RWPE2 (cell line): ENCODE data around the gene ELOVL3.

Source experiments
- ATAC-seq: fragments of 200-7000 bp; cut with Tn5 transposase; 3 replicates; pipeline ENCODE4 v1.9.1; 2021; ENCODE audit warnings: low read depth
- DNase-seq: peaks from one replicate; pipeline ENCODE4 v3.0.0-alpha.2; 2020; ENCODE audit warnings: low spot score
- H3K27ac ChIP-seq: fragments of 450-650 bp; 2 replicates; pipeline ENCODE4 v1.5.1; 2017; ENCODE audit warnings: mild to moderate bottlenecking; ENCODE audit not compliant: poor library complexity, severe bottlenecking
- H3K27me3 ChIP-seq: fragments of 250-450 bp; sonication (Bioruptor Pico); 2 replicates; pipeline ENCODE4 v1.5.1; 2021; ENCODE audit warnings: mild to moderate bottlenecking, moderate library complexity; ENCODE audit not compliant: insufficient read depth, poor library complexity, severe bottlenecking
- H3K36me3 ChIP-seq: fragments of 250-450 bp; sonication (Bioruptor Pico); 2 replicates; pipeline ENCODE4 v1.5.1; 2020; ENCODE audit warnings: low read depth, mild to moderate bottlenecking, moderate library complexity
- H3K4me1 ChIP-seq: fragments of 250-450 bp; sonication (Bioruptor Pico); 2 replicates; pipeline ENCODE4 v1.5.1; 2021; ENCODE audit warnings: mild to moderate bottlenecking, moderate library complexity; ENCODE audit not compliant: insufficient read depth, poor library complexity, severe bottlenecking
- H3K4me3 ChIP-seq: fragments of 250-450 bp; sonication (Bioruptor Pico); 2 replicates; pipeline ENCODE4 v1.5.1; 2021; ENCODE audit warnings: mild to moderate bottlenecking, moderate library complexity; ENCODE audit not compliant: severe bottlenecking
- H3K9me3 ChIP-seq: fragments of 250-450 bp; sonication (Bioruptor Pico); 2 replicates; pipeline ENCODE4 v1.5.1; 2021; ENCODE audit warnings: mild to moderate bottlenecking, moderate library complexity; ENCODE audit not compliant: severe bottlenecking
- CTCF ChIP-seq: fragments of 450-650 bp; IDR thresholded peaks from one replicate; pipeline ENCODE4 v1.5.1; 2017; ENCODE audit warnings: mild to moderate bottlenecking, moderate library complexity; ENCODE audit not compliant: poor library complexity, severe bottlenecking

Gene ELOVL3

GRCh38 chr10:102225646-102226541 lies at the start of gene ELOVL3:
TSS of gene ELOVL3 (plus strand) at chr10:102226299. CDS start at chr10:102226549, 250 bp downstream.
- Histone ChIP-seq H3K36me3 (no peaks in the 10 kb centered on the region), H3K4me1 (peaks cover 11% of the 10 kb centered on the region), H3K27me3 (peaks cover 6% of the 10 kb centered on the region), H3K9me3 (no peaks in the 10 kb centered on the region), H3K27ac (peak within 1 kb of the TSS; percentile 47), H3K4me3 (peak within 1 kb of the TSS; percentile 20)
- DNase-seq (peak; percentile 92), ATAC-seq (peak; percentile 90)
- TF ChIP-seq CTCF, result no peak

DNA sequence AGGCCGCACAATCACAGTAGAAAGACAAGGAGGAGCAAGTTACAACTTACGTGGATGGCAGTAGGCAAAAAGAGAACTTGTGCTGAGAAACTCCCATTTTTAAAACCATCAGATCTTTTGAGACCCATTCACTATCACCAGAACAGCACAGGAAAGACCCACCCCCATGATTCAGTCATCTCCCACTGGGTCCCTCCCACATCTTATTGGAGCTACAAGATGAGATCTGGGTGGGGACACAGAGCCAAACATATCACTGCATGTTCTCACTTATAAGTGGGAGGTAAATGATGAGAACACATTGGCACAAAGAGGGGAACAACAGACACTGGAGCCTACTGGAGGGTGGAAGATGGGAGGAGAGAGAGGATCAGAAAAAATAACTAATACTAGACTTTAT lies 41.5 kb upstream of the ELOVL3 start:
- DNase-seq (no peak), ATAC-seq (no peak)
- H3K4me3 ChIP-seq, result no peak overlapping the region
- H3K36me3 ChIP-seq, result no peaks in the 10 kb centered on the region
- H3K27ac ChIP-seq, result no peak overlapping the region
- no peak for TF ChIP-seq CTCF
- no peaks in the 10 kb centered on the region for H3K27me3 ChIP-seq
- H3K4me1 ChIP-seq, result no peaks in the 10 kb centered on the region
- H3K9me3 ChIP-seq, result no peaks in the 10 kb centered on the region

GRCh38 chr10:102185272-102185671 lies 40.8 kb upstream of the ELOVL3 start:
- no peak for TF ChIP-seq CTCF
- DNase-seq (no peak), ATAC-seq (no peak)
- Histone ChIP-seq H3K27ac (no peak overlapping the region), H3K36me3 (no peaks in the 10 kb centered on the region), H3K4me1 (no peaks in the 10 kb centered on the region), H3K27me3 (no peaks in the 10 kb centered on the region), H3K9me3 (no peaks in the 10 kb centered on the region), H3K4me3 (no peak overlapping the region)

DNA sequence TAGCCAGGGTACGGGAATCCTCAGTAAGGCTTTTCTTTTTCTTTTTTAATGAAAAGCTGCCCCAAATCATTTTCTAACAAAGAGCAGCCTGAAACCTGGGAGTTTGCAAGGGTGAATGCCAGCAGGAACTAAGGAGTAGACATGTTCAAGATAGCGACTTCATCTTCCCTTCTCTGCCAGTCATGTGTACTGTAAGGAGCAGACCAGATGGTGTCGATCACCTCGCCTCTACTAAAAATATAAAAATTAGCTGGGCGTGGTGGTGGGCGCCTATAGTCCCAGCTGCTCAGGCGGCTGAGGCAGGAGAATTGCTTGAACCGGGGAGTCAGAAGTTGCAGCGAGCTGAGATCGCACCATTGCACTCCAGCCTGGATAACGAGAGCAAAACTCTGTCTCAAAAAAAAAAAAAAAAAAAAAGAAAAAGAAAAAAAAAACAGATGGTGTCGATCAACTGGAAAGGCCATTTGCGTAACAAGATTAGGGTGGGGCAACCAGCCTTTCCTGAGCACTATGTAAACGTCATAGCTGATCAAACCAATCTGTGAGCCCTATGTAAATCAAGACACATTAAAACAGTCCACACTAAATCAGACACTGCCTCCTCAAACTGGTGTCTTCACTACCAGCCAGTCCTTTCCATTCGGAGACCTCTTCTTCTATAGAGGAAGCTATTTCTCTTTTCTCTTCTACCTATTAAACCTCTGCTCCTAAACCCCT lies 40.1 kb upstream of the ELOVL3 start:
- ATAC-seq (no peak), DNase-seq (no peak)
- Histone ChIP-seq H3K4me1 (no peaks in the 10 kb centered on the region), H3K27me3 (no peaks in the 10 kb centered on the region), H3K36me3 (no peaks in the 10 kb centered on the region), H3K9me3 (no peaks in the 10 kb centered on the region), H3K4me3 (no peak overlapping the region), H3K27ac (no peak overlapping the region)
- TF ChIP-seq CTCF, result no peak
